Pancreas (tissue), 10 donors: ENCODE measurements around the gene IQCE. TPM values are rescaled to one million over a fixed set of nuclear protein-coding genes. Genes with fewer than 3 reads are reported as not detected.

Source experiments
- ATAC-seq, 4 donors: fragments of 200-7000 bp; cut with Tn5 transposase; one replicate each; pipeline versions ENCODE4 v1.8.0 to v1.9.1; 2020; ENCODE audit warnings: mild to moderate bottlenecking in 4 of 4, moderate library complexity in 4 of 4
- DNase-seq, 6 donors: peaks; one replicate each; pipeline ENCODE4 v3.0.0-alpha.2; 2020
- FAIRE-seq: peaks from 2 replicates; lab custom pipeline; 2012; peaks lifted over from hg19 to GRCh38; lab: Jason Lieb, UNC
- H3K27ac ChIP-seq, 4 donors: fragments of 200-600 bp; sonication (generic); 1 replicate in 3 of 4; 2 replicates in 1 of 4; pipeline versions ENCODE4 v1.5.0 to v1.8.0; 2020
- H3K27me3 ChIP-seq, 4 donors: fragments of 200-600 bp; one replicate each; pipeline ENCODE4 v1.8.0; 2021
- H3K36me3 ChIP-seq, 3 donors: fragments of 200-600 bp; sonication (generic) in 1 of 3; one replicate each; pipeline versions ENCODE4 v1.5.0 to v1.8.0; 2020 to 2021
- H3K4me1 ChIP-seq, 3 donors: fragments of 200-600 bp; one replicate each; pipeline ENCODE4 v1.8.0; 2021
- H3K4me3 ChIP-seq, 4 donors: fragments of 200-600 bp; sonication (generic) in 2 of 4; one replicate each; pipeline versions ENCODE4 v1.5.0 to v1.8.0; 2020 to 2021
- H3K9me3 ChIP-seq, 4 donors: fragments of 200-600 bp; one replicate each; pipeline ENCODE4 v1.8.0; 2021
- WGBS, 2 donors: extraction: QIAGEN DNeasy Blood & Tissue Kit; methylation state at CpG; one replicate each; pipeline ENCODE4 v1.1.7; 2013; 5-methylcytosine and 5-hydroxymethylcytosine counted together
- intact Hi-C, 3 donors: fragments of 100-400 bp; cut with DNase I; formaldehyde crosslinking; loops; one replicate each; pipeline versions ENCODE4 v1.11.1 to v1.14.2; 2022
- polyA plus RNA-seq, 2 donors: library from polyadenylated mRNA; stranded (reverse); fragments of 200-250 nt; gene quantifications; one replicate each; pipeline ENCODE4 v1.2.3, GENCODE V29; 2013
- total RNA-seq, 6 donors: library from RNA; stranded (reverse); fragmentation: NEBNext Ultra II Directional in 4 of 6; extraction: Animal tissue kit (Norgen Biotek cat#: 25700) in 4 of 6; gene quantifications; one replicate each; pipeline versions ENCODE4 v1.2.1 to v1.2.4, GENCODE V29; 2021 to 2023
- TF ChIP-seq, protein P1 (sequence below), 4 donors: fragments of 200-600 bp; sonication (generic) in 3 of 4; IDR thresholded peaks; one replicate each; pipeline versions ENCODE4 v1.5.0 to v1.8.0; 2021; ENCODE audit warnings: antibody characterized with exemption in 4 of 4
- donor health status: healthy with polysubstance abuse.
- donor health status: DM: no; HTN: no; CAD: no; lungs with moderate emphysema.
- donor health status: DM: no; HTN: no; CAD: no.
- donor health status: control.
- donor health status: control.
- donor health status: Bipolar disorder and iron deficiency.
- donor health status: DM: yes; HTN: yes; CAD: no.
- donor health status: DM: no; HTN: no; CAD: no.
- donor health status: DM: no; HTN: no; CAD: no.
- donor health status: DM: yes; HTN: yes; CAD: no.

The IQCE gene
- total and polyA plus RNA-seq, 8 donors = 8.8 to 14.1 (median 10.9) TPM

DNA sequence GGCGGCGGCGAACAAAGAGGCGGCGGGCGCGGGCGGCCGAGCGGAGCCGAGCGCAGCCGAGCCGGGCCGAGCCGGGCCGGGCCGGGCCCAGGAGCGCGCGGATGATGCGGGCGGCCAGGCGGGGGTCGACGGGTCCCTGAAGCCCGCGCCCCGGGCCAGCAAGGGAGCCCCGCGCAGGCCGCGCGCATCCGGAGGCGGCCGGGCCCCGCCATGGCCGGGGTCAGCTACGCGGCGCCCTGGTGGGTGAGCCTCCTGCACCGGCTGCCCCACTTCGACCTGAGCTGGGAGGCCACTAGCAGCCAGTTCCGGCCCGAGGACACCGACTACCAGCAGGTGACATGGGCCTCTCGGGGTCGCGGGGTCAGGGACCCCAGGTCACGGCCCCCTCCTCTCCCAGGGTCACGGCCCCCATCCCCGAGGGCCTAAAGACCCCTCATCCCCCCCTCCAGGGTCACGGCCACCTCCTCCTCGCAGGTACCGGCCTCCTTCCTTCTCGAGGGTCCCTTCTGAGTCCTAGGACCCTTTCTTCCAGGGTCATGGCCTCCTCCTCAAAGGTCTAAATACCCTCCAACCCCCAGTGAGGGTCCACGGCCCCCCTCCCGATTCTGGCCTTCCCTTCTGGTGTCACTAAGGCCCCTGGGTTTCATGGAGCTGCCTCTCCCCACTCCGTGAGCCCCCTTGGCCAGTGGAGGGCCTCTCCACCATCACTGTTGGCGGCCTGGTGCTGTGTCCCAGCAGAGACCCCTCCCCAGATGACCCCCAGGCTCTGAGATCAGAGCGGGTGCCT, 73.4 kb downstream of the IQCE start, which contains the start of gene TTYH3:
TTYH3 (plus strand) TSS at position 41 of the 787 bp plus-strand sequence; CDS start at position 211, 170 bp downstream.
- H3K9me3 ChIP-seq = no peaks in the 10 kb centered on the region
- no peaks in the 10 kb centered on the region for H3K27me3 ChIP-seq
- TF ChIP-seq, protein P1, sequence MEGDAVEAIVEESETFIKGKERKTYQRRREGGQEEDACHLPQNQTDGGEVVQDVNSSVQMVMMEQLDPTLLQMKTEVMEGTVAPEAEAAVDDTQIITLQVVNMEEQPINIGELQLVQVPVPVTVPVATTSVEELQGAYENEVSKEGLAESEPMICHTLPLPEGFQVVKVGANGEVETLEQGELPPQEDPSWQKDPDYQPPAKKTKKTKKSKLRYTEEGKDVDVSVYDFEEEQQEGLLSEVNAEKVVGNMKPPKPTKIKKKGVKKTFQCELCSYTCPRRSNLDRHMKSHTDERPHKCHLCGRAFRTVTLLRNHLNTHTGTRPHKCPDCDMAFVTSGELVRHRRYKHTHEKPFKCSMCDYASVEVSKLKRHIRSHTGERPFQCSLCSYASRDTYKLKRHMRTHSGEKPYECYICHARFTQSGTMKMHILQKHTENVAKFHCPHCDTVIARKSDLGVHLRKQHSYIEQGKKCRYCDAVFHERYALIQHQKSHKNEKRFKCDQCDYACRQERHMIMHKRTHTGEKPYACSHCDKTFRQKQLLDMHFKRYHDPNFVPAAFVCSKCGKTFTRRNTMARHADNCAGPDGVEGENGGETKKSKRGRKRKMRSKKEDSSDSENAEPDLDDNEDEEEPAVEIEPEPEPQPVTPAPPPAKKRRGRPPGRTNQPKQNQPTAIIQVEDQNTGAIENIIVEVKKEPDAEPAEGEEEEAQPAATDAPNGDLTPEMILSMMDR (IDR thresholded peaks at IDR 0.05) = no peak
- H3K4me3 ChIP-seq = peak within 1 kb of the TSS; percentile 67 to 84 (median 74)
- peak in 3 of 6 donors; percentile 28 to 86 (median 67) for DNase-seq
- intact Hi-C loops = no loop called here
- peak within 1 kb of the TSS; percentile 59 to 88 (median 76) for H3K27ac ChIP-seq
- peaks cover 0 to 4% (median 2%) of the 10 kb centered on the region in 3 donors for H3K4me1 ChIP-seq
- no peak for FAIRE-seq
- WGBS, 2 donors = 2 to 6% methylated on average over 39 to 62 of the region's 62 CpGs
- no peaks in the 10 kb centered on the region for H3K36me3 ChIP-seq
- ATAC-seq = peak in 3 of 4 donors; percentile 1 to 7 (median 1)

DNA sequence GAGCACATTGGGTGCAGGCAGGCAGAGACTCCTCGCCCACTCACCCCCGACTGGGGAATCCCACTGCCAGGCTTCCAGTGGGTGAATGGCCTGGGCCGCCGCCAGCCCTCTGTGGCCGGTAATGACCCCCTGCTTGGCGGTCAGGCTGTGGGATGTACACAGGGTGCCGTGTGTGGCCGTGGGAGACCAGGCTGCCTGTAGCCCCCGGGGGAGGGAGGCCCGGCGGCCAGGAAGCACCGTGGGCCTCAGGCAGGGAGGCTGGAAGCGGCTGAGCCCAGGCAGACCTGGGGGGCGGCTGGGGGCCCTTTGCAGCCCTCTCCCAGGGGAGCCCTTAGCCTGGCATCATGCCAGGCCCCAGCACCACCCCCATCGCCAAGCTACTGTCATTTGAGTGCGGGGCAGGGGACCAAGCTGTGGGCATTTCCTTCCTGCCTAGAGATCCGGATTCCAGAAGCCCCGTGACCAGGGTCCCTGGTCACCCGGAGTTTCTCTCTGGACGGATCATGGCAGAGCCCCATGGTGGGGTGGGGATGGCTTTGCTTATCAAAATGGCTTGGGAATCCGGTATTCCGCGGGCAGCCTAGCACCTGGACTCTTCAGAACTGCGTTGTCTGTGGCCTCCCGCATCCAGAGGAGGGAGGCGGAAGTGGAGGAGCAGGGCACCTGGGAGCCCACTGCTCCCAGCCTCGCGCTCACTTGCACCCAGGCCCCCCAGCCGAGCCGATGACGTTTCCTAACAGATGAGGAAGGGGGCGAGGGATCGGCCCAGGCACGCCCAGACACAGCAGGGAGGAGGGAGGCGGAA, 74.2 kb downstream of the IQCE start:
- peaks cover 0 to 4% (median 2%) of the 10 kb centered on the region in 3 donors for H3K4me1 ChIP-seq
- H3K4me3 ChIP-seq = peak overlapping the region; percentile 67 to 84 (median 74)
- intact Hi-C loops = no loop called here
- DNase-seq (peak; percentile 54 to 89 (median 67)), FAIRE-seq (no peak), ATAC-seq (peak; percentile 6 to 31 (median 18))
- TF ChIP-seq, protein P1 (IDR thresholded peaks at IDR 0.05) = no peak
- no peaks in the 10 kb centered on the region for H3K36me3 ChIP-seq
- peak overlapping the region; percentile 59 to 88 (median 76) for H3K27ac ChIP-seq
- no peaks in the 10 kb centered on the region for H3K27me3 ChIP-seq
- WGBS, 2 donors = 32 to 42% methylated on average over 30 to 35 of the region's 35 CpGs
- no peaks in the 10 kb centered on the region for H3K9me3 ChIP-seq

DNA sequence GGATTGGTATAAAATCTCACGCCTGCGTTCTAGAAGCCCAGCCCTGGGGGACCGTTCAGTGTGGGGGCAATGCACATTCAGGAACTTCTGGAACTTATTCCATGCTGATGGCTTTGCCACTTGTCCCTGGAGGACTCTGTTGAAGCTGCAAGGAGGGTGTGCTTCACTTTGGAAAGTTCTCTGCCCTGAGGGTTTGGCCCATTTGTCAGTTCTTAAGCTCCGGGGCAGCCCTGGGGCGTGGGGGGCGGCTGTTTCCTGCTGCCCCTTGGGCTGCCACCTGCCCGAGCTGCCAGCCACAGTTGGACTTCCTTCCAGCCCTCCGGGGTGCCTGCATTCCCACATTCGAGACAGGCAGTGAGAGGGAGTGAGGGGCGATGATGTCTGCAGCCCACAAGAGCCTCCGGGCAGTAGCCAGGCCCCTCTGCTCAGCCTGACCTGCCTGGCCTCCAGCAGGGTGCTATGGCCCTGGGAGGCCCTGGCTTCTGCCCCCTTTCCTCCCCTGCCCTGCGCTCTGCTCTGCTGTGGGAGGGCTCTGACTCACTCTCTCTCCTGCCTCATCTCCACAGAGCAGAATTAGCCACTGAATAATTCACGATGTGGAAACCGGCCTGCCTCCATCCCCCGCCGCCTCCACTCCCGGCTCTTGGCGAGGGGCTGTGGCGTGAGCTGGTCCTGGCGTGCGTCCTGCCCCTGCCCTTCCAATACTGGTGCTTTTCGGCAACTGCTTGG, 74.9 kb downstream of the IQCE start:
- peaks cover 0 to 4% (median 2%) of the 10 kb centered on the region in 3 donors for H3K4me1 ChIP-seq
- TF ChIP-seq, protein P1 (IDR thresholded peaks at IDR 0.05) = no peak
- H3K36me3 ChIP-seq = no peaks in the 10 kb centered on the region
- DNase-seq (peak in 1 of 6 donors; percentile 62), FAIRE-seq (no peak), ATAC-seq (peak in 2 of 4 donors; percentile 7 to 35)
- H3K27ac ChIP-seq = peak overlapping the region; percentile 59 to 88 (median 76)
- intact Hi-C loops = no loop called here
- no peaks in the 10 kb centered on the region for H3K27me3 ChIP-seq
- peak overlapping the region in 3 of 4 donors; percentile 73 to 84 (median 75) for H3K4me3 ChIP-seq
- no peaks in the 10 kb centered on the region for H3K9me3 ChIP-seq
- WGBS, 2 donors = 62 to 67% methylated on average over 21 to 22 of the region's 22 CpGs

DNA sequence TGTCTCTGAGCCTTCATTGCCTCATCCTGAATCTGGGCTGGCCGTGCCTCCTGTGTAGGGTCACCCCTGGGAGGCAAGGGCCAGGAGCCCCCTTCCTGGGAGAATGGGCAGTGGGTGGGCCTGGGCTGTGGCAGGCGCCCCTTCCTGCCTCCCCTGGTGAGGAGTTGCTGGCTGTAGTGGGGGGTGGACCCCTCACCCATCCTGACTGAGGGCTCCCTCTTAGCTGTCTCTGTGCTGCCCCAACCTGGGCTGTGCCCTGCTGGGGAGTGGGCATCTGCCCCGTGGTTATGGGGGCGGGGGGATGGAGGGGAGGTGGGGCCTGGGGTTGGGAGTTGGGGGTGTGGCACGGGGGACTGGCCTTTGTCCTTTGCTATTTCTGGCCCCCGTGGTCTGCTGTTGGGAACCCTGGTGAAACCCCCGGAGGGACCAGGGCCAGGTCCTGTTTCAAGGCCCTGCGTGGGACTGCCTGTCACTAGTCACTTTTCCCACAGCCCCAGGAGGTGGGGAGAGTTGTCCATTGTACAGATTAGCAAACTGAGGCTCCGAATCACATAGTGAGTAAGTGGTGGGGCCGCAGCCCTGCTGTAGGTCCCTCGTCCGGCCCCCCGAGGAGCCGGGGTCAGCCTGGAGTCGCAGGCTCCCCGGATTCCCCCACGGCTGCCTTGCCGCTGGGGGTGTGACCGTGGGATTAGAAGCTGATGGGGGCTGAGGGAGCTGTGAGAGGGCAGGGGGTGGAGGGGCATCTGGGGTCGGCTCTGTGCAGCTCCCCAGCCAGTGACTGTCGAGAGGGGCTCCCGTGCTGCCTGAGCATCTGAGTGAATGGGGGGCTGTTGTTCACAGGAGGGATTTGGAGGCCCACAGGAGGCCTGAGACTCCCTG, 75.7 kb downstream of the IQCE start:
- Histone ChIP-seq H3K27ac (peak overlapping the region in 3 of 4 donors; percentile 59 to 88 (median 88)), H3K9me3 (no peaks in the 10 kb centered on the region), H3K4me3 (peak overlapping the region in 1 of 4 donors; percentile 84), H3K27me3 (no peaks in the 10 kb centered on the region), H3K4me1 (peaks cover 0 to 4% (median 2%) of the 10 kb centered on the region in 3 donors), H3K36me3 (no peaks in the 10 kb centered on the region)
- peak in 1 of 6 donors; percentile 74 for DNase-seq
- TF ChIP-seq, protein P1 (IDR thresholded peaks at IDR 0.05) = no peak
- FAIRE-seq = no peak
- intact Hi-C loops = no loop called here
- WGBS, 2 donors = 83 to 93% methylated on average over 20 to 22 of the region's 22 CpGs
- ATAC-seq = no peak
